ENCODE measurements around the gene TMEM94.

TMEM94 gene

DNA sequence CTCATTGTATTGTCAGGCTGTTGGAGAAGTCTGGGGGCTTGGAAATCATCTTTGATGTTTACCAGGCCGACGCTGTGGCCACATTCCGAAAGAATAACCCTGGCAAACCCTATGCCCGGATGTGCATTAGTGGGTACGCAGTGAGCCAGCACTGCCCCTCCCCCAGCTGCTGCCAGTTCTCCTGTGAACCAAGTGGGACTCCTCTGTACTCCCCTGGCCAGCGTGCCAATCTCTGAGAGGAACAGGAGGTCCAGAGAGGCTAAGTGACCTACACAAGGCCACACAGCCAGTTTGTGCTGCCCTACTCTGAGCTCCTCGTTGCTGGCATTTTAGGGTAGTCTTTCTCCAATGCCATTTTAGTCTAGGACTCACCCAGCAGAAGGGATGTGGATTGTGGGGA is 67.2 kb downstream of the TMEM94 start:
- WGBS: 95% methylated on average over 7 of the region's 7 CpGs
- Histone ChIP-seq H3K27ac (ENCODE audit: low read depth, low read length) (no peak overlapping the region), H3K9ac (ENCODE audit: low read depth, low read length) (no peak overlapping the region), H3K27me3 (ENCODE audit: insufficient read depth, low read length) (peaks cover 17% of the 10 kb centered on the region), H3K36me3 (ENCODE audit: insufficient read depth, low read length) (peaks cover 41% of the 10 kb centered on the region), H3K4me3 (ENCODE audit: low read length) (no peak overlapping the region), H3K9me3 (ENCODE audit: insufficient read depth, low read depth, low read length) (no peaks in the 10 kb centered on the region), H3K4me1 (ENCODE audit: insufficient read depth, low read length) (peaks cover 10% of the 10 kb centered on the region; the same call in 1 of the 2 replicates)

DNA sequence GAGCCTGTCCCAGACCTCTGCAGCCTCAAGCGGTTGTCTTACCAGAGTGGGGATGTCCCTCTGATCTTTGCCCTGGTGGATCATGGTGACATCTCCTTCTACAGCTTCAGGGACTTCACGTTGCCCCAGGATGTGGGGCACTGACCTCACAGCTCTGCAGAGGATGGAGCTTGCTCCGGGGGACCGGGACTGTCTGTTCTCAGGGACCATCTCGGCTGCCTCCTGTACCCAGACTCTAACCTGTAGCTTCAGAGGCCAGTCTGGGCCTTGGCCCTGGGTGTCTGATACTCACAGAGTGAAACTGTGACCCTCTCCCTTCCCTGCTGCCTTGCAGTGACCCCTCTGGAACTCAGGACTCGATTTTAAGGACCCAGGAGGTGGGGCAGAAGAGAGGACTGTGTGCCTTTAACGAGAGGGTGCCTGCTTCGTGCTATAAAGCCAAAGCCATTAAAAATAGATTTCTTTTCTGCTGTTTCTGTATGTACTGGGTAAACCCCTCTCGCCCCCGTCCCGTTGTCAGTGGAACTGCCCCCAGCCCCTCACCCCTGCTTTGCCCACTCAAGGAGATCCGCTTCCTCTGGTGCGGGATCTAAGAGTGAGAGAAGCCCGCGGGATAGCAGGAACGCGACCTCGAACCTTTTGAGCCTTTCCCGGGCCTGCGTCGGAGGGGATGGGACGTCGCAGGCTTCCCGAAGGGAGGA is 68.0 kb downstream of the TMEM94 start:
- peaks cover 36% of the 10 kb centered on the region for H3K36me3 ChIP-seq (ENCODE audit: insufficient read depth, low read length)
- H3K27ac ChIP-seq (ENCODE audit: low read depth, low read length): peak overlapping the region; percentile 94; the same call in 1 of the 2 replicates
- peak overlapping the region; percentile 90 for H3K9ac ChIP-seq (ENCODE audit: low read depth, low read length)
- peaks cover 17% of the 10 kb centered on the region for H3K27me3 ChIP-seq (ENCODE audit: insufficient read depth, low read length)
- WGBS: 27% methylated on average over 24 of the region's 24 CpGs
- H3K4me1 ChIP-seq (ENCODE audit: insufficient read depth, low read length): peaks cover 10% of the 10 kb centered on the region; the same call in 1 of the 2 replicates
- peak overlapping the region; percentile 87 for H3K4me3 ChIP-seq (ENCODE audit: low read length)
- H3K9me3 ChIP-seq (ENCODE audit: insufficient read depth, low read depth, low read length): no peaks in the 10 kb centered on the region

DNA sequence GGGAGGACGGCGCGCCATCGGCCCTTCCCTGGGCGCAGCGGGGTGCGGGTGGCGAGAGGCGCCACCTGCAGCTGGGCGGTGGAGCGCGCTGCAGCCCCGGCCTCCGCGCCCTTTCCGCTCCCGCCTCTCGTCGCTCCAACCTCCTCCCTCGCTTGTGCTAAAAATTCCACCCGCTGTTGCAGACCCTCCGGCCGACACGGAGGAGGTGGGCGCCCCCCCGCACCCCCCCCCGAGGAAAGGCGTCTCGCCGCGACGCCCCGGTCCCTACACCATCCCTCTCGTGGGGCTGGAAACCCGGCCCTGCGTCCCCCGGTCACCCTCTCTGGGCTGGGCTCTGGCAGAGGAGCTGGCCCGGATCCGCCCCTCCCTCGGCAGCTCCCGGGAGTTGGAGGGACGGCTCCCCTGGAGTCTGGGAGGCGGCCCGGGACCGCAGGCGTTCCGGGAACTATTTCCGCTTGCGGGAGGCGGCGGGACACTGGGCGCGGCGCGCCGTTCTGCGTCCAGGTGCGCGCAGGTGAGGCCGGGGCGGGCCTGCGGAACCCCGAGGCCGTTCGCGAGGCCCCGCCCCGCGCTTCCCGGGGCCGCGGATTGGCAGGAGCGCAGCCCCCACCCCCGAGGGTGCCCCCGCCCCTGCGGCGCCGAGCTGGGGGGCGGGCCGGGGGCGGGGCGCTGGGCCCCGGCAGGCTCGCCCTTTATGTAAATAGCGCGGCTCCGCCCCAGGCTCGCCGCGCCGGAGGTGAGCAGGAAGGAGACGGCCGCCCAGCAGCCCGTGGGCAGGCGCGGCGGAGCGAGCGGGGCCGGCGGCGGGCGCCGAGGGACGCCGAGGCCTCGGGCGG is 68.8 kb downstream of the TMEM94 start, which contains the start of gene LLGL2:
Gene LLGL2 (plus strand): TSS at position 728 of the 836 bp plus-strand sequence. CDS start 17,730 bp downstream, outside the sequence.
- peak within 1 kb of the TSS; percentile 90 for H3K9ac ChIP-seq (ENCODE audit: low read depth, low read length)

DNA sequence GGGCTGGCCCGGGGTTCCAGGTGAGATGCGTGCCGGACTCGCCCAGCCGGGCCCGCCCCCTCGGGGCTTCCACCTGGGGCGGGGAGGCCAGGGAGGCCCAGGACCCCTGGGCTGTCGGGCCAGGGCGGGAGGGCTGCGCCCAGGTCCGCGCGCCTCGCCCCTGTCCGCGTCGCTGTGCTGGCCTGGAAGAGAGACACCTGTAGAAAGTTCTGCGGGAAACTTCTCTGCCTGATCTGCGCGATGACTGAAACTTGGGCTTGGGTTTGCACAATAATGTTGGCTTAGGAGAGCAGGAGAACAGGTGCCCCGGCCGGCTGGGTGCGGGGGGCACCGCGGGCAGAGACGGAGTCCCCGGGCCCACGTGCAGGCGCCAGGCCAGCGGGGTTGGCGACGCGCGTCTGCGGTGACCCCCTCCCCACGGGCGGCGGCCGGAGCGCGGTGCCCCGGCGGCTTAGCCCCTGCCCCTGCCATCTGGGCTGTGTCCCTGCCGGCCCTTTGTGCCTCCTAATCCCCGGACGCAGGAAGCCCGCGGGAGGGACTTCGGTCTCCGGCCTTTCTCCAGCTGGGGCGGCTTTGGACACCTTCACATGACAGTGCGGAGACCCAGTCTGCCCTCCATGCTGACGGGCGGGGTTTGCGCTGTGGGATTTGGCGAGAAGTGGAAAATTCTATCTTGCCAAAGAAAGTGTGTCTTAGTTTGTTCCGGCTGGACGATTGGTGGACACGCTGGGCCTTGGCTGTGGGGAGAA is 69.5 kb downstream of the TMEM94 start:
- peaks cover 17% of the 10 kb centered on the region for H3K27me3 ChIP-seq (ENCODE audit: insufficient read depth, low read length)
- H3K9ac ChIP-seq (ENCODE audit: low read depth, low read length): peak overlapping the region; percentile 55
- WGBS: 2% methylated on average over 60 of the region's 60 CpGs
- H3K9me3 ChIP-seq (ENCODE audit: insufficient read depth, low read depth, low read length): no peaks in the 10 kb centered on the region
- H3K4me3 ChIP-seq (ENCODE audit: low read length): peak overlapping the region; percentile 87
- peaks cover 26% of the 10 kb centered on the region for H3K36me3 ChIP-seq (ENCODE audit: insufficient read depth, low read length)
- H3K4me1 ChIP-seq (ENCODE audit: insufficient read depth, low read length): peaks cover 10% of the 10 kb centered on the region; the same call in 1 of the 2 replicates
- no peak overlapping the region for H3K27ac ChIP-seq (ENCODE audit: low read depth, low read length)

More for the DNA sequence above, 68.8 kb downstream of the TMEM94 start, which contains the start of gene LLGL2:
- H3K4me3 ChIP-seq (ENCODE audit: low read length): peak within 1 kb of the TSS; percentile 87
- peaks cover 30% of the 10 kb centered on the region for H3K36me3 ChIP-seq (ENCODE audit: insufficient read depth, low read length)
- peak within 1 kb of the TSS; percentile 94 for H3K27ac ChIP-seq (ENCODE audit: low read depth, low read length)
- peaks cover 10% of the 10 kb centered on the region; the same call in 1 of the 2 replicates for H3K4me1 ChIP-seq (ENCODE audit: insufficient read depth, low read length)
- H3K9me3 ChIP-seq (ENCODE audit: insufficient read depth, low read depth, low read length): no peaks in the 10 kb centered on the region
- peaks cover 17% of the 10 kb centered on the region for H3K27me3 ChIP-seq (ENCODE audit: insufficient read depth, low read length)
- whole genome bisulfite sequencing: under 1% methylated on average over 108 of the region's 108 CpGs

DNA sequence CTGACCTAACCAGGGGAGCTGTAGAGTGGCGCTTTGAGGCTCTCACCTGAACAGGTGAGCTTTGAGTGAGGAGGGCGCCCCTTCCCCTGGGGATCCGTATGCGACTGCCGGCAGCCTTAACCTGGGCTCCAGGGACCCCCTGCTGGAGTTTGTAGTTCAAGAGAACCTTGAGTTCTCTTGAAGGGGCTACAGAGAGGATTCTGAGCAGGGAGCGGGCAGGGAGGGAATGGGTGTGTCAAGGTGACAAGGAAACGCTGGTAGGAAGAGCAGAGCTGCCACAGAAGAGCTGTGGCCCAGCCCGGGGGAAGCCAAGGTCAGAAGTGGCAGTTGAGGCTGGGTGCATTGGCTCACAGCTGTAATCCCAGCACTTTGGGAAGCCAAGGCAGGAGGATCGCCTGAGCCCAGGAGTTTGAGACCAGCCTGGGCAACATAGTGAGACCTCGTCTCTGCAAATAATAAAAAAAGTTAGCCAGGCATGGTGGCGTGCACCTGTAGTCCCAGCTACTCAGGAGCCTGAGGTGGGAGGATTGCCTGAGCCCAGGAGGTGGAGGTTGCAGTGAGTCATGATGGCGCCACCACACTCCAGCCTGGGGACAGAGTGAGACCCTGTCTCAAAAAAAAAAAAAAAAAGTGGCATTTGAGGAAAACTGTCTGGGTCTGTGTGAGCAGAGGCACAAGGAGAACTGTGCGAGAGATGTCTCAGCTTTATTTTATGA is 70.3 kb downstream of the TMEM94 start:
- Histone ChIP-seq H3K4me1 (ENCODE audit: insufficient read depth, low read length) (peaks cover 10% of the 10 kb centered on the region; the same call in 1 of the 2 replicates), H3K27me3 (ENCODE audit: insufficient read depth, low read length) (peaks cover 17% of the 10 kb centered on the region), H3K4me3 (ENCODE audit: low read length) (peak overlapping the region; percentile 87), H3K9me3 (ENCODE audit: insufficient read depth, low read depth, low read length) (no peaks in the 10 kb centered on the region), H3K36me3 (ENCODE audit: insufficient read depth, low read length) (peaks cover 18% of the 10 kb centered on the region), H3K9ac (ENCODE audit: low read depth, low read length) (peak overlapping the region; percentile 55), H3K27ac (ENCODE audit: low read depth, low read length) (no peak overlapping the region)
- 50% methylated on average over 13 of the region's 13 CpGs for WGBS

DNA sequence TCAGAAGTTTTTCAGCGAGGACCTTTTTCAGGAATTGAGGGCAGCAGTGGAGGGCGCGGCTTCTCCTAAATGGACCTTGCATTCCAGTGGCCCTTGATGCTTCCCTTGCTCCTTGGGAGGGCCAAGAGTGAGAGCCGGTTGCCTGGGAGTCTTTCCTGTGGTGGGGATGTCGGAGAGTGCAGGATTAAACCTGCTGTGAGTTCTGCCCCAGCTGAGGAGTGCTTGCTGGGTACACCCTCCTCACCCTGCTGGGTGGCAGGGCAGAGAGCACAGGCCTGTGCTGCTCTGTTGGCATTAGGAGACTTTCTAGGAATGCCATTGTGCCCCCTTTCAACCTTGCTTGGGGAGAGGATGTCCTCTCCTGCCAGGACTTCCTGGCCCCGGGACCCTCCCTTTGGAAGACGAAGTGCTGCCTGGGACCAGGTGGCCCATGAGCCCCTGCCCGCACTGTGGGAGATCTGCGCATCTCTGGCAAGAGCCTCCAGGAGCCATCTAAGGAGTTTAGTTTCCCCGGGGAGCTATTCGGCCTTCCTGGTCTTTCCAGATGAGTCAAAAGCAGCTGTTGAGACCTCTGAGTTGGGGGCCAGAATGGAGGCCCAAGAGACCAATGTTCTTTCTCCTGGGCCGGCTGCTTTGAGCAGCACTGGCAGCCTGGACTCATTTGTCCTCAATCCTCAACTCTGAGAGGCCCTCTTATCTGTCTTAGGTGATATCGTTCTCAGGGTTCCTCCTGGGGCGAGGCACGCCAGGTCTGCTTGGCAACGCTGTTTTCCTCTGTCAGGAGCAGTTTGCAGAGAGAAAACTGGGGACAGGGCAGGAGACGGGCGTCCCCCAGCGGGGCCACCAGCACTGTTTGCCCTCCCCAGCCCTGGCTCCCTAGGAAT is 74.6 kb downstream of the TMEM94 start:
- Histone ChIP-seq H3K4me1 (ENCODE audit: insufficient read depth, low read length) (peaks cover 4% of the 10 kb centered on the region; the same call in 1 of the 2 replicates), H3K9me3 (ENCODE audit: insufficient read depth, low read depth, low read length) (no peaks in the 10 kb centered on the region), H3K4me3 (ENCODE audit: low read length) (no peak overlapping the region), H3K27ac (ENCODE audit: low read depth, low read length) (no peak overlapping the region), H3K27me3 (ENCODE audit: insufficient read depth, low read length) (peaks cover 12% of the 10 kb centered on the region), H3K9ac (ENCODE audit: low read depth, low read length) (no peak overlapping the region), H3K36me3 (ENCODE audit: insufficient read depth, low read length) (peaks cover 3% of the 10 kb centered on the region; the same call in 1 of the 2 replicates)
- 86% methylated on average over 19 of the region's 19 CpGs for WGBS

DNA sequence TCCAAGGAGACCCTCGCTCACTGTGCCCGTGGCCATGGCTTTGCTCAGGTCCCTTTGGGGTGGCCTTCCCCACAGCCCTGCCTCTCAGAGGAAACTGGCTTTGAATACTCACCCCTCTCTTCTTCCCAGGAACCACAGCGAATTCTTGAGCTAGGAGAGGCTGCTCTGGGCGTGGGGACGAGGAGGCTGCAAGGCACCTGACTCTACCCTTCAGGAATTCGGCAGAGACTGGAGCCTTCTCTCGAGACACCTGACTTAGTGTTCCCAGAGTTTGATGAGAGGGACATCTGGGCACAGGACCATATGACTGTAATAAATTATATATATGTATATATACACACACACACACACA is 75.3 kb downstream of the TMEM94 start:
- H3K4me3 ChIP-seq (ENCODE audit: low read length): no peak overlapping the region
- peaks cover 6% of the 10 kb centered on the region; the same call in 1 of the 2 replicates for H3K27me3 ChIP-seq (ENCODE audit: insufficient read depth, low read length)
- peaks cover 3% of the 10 kb centered on the region; the same call in 1 of the 2 replicates for H3K36me3 ChIP-seq (ENCODE audit: insufficient read depth, low read length)
- no peaks in the 10 kb centered on the region; the same call in 1 of the 2 replicates for H3K4me1 ChIP-seq (ENCODE audit: insufficient read depth, low read length)
- H3K9me3 ChIP-seq (ENCODE audit: insufficient read depth, low read depth, low read length): no peaks in the 10 kb centered on the region
- WGBS: 90% methylated on average over 7 of the region's 7 CpGs
- no peak overlapping the region for H3K9ac ChIP-seq (ENCODE audit: low read depth, low read length)
- H3K27ac ChIP-seq (ENCODE audit: low read depth, low read length): no peak overlapping the region

DNA sequence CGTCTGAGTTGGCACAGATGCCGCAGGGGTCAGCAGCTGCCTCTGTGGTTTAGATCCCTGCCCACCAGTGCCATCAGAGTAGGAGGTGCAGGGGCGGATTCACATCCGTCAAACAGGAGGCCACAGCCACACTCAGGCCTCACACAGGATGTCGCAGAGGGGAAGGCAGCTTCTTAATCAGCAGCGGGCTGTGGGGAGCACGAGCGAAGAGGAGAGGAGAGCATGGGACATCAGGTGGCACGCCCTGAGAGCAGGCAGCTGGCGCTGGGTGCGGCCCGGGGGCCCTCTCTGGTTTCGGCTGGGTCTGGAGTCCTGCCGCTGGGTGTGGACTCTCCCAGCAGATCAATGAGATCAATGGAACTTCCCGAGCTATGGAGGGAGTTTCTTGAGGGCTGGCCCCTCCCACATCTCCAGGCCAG is 78.7 kb downstream of the TMEM94 start:
- no peak overlapping the region for H3K9ac ChIP-seq (ENCODE audit: low read depth, low read length)
- no peaks in the 10 kb centered on the region; the same call in 1 of the 2 replicates for H3K4me1 ChIP-seq (ENCODE audit: insufficient read depth, low read length)
- no peak overlapping the region for H3K27ac ChIP-seq (ENCODE audit: low read depth, low read length)
- no peaks in the 10 kb centered on the region for H3K27me3 ChIP-seq (ENCODE audit: insufficient read depth, low read length)
- no peaks in the 10 kb centered on the region for H3K9me3 ChIP-seq (ENCODE audit: insufficient read depth, low read depth, low read length)
- 84% methylated on average over 15 of the region's 15 CpGs for WGBS
- no peak overlapping the region for H3K4me3 ChIP-seq (ENCODE audit: low read length)
- peaks cover 3% of the 10 kb centered on the region; the same call in 1 of the 2 replicates for H3K36me3 ChIP-seq (ENCODE audit: insufficient read depth, low read length)

DNA sequence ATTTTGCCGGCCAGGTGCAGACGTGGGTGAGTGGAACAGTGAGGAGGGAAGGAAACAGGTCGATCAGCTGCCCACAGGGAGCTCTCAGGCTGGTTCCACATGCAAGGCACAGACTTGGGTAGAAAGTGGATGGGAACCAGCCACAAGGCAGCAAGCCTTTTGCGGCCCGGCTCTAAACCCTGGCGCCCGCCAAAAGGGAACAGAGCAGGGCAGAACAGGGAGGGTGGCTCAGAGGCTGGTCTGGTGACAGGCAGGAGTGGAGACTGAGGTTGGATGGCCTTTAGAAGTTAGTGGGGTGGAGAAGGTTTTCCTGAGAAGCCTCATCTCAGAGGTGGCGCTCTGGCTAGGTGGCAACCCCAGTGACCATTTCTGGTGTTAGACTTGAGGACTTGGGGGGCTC is 79.4 kb downstream of the TMEM94 start:
- no peaks in the 10 kb centered on the region; the same call in 1 of the 2 replicates for H3K4me1 ChIP-seq (ENCODE audit: insufficient read depth, low read length)
- no peak overlapping the region for H3K9ac ChIP-seq (ENCODE audit: low read depth, low read length)
- WGBS: 95% methylated on average over 8 of the region's 8 CpGs
- no peaks in the 10 kb centered on the region for H3K27me3 ChIP-seq (ENCODE audit: insufficient read depth, low read length)
- peaks cover 3% of the 10 kb centered on the region; the same call in 1 of the 2 replicates for H3K36me3 ChIP-seq (ENCODE audit: insufficient read depth, low read length)
- no peak overlapping the region for H3K27ac ChIP-seq (ENCODE audit: low read depth, low read length)
- no peak overlapping the region for H3K4me3 ChIP-seq (ENCODE audit: low read length)
- no peaks in the 10 kb centered on the region for H3K9me3 ChIP-seq (ENCODE audit: insufficient read depth, low read depth, low read length)

Data from HUES64 (cell line).